Fibroblast of villous mesenchyme (primary cell): ENCODE results near the gene PLEKHA5. TPM values are rescaled to one million over a fixed set of nuclear protein-coding genes. Genes with fewer than 3 reads are reported as not detected.

Source experiments
- DNase-seq: peaks from one replicate; pipeline ENCODE4 v3.0.0-alpha.2; 2010; ENCODE audit warnings: low read depth
- H3K4me3 ChIP-seq: 2 replicates; pipeline ENCODE4 v1.5.1; 2011; ENCODE audit warnings: low read depth, mild to moderate bottlenecking, low read length
- total RNA-seq: library from RNA; depleted of rRNA; stranded (reverse); fragments of >200 nt; gene quantifications from 2 replicates; pipeline ENCODE4 v1.2.3, GENCODE V29; 2012
- TF ChIP-seq, protein P1 (sequence below): IDR thresholded peaks from 2 replicates; pipeline ENCODE4 v1.5.1; 2012; ENCODE audit warnings: low read depth, mild to moderate bottlenecking, low read length; ENCODE audit not compliant: insufficient read depth

PLEKHA5 gene
- total RNA-seq, 1 donor, result 37.1 TPM

DNA sequence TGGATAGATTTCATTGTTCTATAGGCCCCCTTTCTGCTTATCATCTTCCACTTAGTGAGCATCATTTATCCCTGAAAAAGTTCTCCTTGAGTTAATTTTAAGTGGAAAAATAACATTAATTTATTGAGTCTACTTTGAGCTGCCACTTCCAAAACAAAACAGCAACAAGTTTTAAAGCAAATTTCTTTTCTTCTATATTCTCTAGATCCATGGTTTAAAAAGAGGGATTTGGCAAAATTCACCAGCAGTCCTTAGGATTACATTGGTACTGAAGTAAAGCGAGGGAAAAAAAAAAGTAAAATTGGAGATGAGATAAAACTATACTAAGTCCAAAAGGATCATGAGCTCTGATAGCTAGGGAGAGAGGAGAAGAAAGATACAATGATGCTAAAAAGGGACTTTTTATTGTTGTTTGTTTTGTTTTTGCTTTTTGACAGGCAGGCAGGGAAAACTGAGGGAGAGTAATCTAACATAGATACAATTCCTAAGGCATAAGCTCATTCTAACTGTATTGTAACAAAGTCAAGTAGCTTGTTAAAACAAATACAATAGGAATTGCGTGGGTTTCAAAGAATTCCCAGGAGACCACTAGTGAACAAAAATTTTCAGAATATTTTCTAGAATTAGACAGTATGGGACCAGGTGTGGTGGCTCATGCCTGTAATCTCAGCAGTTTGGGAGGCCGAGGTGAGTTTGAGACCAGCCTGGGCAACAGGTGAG, 19.2 kb upstream of the PLEKHA5 start:
- no peak for DNase-seq
- TF ChIP-seq, protein P1, sequence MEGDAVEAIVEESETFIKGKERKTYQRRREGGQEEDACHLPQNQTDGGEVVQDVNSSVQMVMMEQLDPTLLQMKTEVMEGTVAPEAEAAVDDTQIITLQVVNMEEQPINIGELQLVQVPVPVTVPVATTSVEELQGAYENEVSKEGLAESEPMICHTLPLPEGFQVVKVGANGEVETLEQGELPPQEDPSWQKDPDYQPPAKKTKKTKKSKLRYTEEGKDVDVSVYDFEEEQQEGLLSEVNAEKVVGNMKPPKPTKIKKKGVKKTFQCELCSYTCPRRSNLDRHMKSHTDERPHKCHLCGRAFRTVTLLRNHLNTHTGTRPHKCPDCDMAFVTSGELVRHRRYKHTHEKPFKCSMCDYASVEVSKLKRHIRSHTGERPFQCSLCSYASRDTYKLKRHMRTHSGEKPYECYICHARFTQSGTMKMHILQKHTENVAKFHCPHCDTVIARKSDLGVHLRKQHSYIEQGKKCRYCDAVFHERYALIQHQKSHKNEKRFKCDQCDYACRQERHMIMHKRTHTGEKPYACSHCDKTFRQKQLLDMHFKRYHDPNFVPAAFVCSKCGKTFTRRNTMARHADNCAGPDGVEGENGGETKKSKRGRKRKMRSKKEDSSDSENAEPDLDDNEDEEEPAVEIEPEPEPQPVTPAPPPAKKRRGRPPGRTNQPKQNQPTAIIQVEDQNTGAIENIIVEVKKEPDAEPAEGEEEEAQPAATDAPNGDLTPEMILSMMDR, result no peak
- no peak overlapping the region for H3K4me3 ChIP-seq

DNA sequence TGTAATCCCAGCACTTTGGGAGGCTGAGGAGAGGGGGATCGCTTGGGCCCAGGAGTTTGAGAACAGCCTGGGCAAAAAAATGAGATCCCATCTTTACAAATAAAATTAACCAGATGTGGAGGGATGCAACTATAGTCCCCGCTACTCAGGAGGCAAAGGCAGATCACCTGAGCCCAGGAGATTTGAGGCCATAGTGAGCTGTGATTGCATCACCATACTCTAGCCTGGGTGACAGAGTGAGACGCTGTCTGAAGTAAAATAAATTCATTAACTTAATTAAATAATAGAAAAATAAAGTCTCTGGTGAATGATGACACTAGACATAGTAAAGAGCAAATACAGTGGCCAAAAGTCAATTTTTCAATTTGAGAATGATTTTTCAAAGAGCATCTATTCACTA, 16.1 kb upstream of the PLEKHA5 start:
- no peak for DNase-seq
- TF ChIP-seq, protein P1, result no peak

DNA sequence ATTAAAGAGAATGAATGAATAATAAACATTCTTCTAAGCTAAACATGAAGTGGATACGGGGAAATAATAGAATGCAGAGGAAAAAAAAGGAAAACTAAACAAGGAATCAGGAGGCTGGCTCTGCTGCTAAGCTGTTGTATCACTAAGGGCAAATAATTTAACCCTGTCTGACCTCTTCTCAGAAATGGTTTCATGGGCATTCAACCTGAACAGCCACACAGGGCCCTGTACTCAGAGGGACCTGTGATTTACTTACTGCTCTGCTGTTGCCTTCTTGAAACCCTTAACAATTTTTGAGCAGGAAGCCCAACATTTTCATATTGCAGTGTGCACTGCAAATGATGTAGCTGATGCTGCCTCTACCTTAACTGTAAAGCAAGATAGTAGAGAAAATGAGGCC, 14.2 kb upstream of the PLEKHA5 start:
- no peak overlapping the region for H3K4me3 ChIP-seq
- DNase-seq, result no peak
- TF ChIP-seq, protein P1, result no peak

More for the DNA sequence above, 16.1 kb upstream of the PLEKHA5 start:
- no peak overlapping the region for H3K4me3 ChIP-seq

DNA sequence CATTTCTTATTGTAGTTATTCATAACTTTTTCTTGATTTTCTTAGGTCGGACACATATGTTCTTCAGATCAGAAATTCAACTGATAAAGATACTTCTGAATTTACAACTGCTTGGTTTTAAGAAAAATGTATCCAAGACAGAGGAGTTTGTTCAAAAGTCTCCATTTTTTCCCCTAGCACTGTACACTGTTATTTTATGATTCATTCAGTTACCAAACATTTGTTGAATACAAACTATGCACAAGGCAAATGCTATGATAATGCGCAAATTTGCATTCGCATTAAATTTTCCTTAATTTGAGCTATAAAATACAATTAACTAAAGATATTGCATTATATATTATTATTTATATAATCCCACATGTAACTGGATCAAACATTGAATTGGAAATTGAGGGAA, 10.1 kb upstream of the PLEKHA5 start:
- TF ChIP-seq, protein P1, result no peak
- DNase-seq, result no peak
- H3K4me3 ChIP-seq, result no peak overlapping the region

DNA sequence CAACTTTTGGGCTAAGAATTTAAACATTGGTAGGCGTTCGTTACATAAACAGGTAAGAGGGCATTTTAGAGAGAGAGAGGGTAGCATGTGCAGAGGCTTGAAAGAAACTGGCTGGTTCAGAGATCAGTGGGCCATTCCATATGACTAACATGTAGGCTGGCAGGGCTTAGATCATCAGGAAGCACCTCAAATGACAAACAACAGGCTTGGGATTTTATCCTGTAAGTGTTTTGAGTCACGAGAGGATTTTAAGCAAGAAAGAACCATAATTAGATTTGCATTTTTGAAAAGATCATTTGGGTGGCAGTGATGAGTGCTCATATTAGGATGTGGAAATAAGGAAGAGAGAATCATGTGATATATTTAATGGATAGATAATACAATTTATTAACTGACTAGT, 8.7 kb upstream of the PLEKHA5 start:
- DNase-seq, result no peak
- TF ChIP-seq, protein P1, result no peak

DNA sequence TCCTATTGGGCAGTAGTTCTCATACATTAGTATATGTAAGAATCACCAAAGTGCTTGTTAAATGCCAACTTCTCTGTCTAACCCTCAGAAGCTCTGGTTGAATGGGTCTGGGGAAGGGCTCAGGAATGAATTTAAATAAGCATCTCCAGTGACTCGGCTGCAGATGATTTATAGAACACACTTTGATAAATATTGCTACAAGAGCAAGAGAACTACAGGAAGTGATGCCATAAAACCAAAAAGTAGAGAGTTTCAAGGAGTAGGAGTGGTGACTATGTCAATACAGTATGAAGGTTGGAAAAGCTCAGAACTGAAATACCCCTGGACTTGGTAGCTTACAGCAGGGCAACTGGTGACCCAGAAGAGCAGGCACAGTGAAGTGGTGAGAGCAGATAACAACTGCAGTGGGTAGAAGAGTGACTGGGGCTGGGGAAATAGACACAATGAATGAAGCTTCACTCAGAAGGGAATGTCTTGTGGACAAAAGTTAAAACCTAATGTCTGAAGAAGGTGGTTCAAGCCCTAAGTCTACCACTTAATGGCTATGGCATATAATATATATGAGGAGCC, 8.0 kb upstream of the PLEKHA5 start:
- no peak overlapping the region for H3K4me3 ChIP-seq
- TF ChIP-seq, protein P1, result no peak
- no peak for DNase-seq

More for the DNA sequence above, 8.7 kb upstream of the PLEKHA5 start:
- no peak overlapping the region for H3K4me3 ChIP-seq

DNA sequence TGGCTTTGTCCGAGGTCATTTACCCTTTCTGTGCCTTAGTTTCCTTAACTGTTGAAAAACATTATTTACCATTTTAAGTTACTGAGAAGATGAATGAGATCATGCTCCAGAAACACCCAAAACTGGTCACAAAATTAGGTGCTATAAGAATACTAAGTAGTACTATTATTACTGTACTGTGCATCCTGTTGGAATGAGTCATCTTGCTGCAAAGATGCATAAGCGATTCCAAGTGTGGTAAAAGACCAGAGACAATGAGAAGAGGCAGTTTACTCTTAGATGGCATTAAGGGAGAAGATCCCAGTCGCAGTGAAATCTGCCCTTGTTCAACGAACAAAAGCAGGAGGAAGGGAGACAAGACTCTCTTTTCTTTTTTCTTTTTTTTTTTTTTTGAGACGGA, 4.2 kb upstream of the PLEKHA5 start:
- TF ChIP-seq, protein P1, result no peak
- DNase-seq, result no peak
- no peak overlapping the region for H3K4me3 ChIP-seq
